Embryonic facial prominence (tissue), 1 donor: Measurements from ENCODE around the gene AMACR.
"Not testable (repeated sequence)": the region's sequence is repeated elsewhere in the genome, so short reads cannot be mapped to it uniquely, and the experiment has no call there.

Source experiments
- DNase-seq: peaks from one replicate; pipeline ENCODE4 v3.0.0-alpha.2; 2016; ENCODE audit errors: extremely low spot score

Gene AMACR

DNA sequence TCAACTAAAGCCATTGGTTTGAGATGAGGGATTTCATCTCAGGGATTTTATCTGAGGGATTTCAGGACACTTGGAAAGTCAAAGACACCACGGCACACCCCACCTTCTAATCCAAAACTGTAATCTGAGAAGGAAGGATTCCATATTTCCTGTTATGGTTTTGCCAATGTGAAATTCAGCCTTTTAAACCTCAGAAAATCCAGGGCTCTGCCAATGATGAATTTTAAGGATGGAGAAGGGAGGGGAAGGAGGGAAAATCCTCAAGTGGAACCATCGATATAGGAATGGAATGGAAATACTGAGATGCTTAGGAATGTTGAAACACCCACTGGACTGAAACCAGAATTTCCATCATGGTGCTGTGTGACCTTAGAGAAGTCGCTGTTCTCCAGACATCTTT lies 29.9 kb upstream of the AMACR start:
- DNase-seq = no peak

- no peak for DNase-seq
Observed at GRCh38 chr5:34035756-34036155, 27.9 kb upstream of the AMACR start.

DNA sequence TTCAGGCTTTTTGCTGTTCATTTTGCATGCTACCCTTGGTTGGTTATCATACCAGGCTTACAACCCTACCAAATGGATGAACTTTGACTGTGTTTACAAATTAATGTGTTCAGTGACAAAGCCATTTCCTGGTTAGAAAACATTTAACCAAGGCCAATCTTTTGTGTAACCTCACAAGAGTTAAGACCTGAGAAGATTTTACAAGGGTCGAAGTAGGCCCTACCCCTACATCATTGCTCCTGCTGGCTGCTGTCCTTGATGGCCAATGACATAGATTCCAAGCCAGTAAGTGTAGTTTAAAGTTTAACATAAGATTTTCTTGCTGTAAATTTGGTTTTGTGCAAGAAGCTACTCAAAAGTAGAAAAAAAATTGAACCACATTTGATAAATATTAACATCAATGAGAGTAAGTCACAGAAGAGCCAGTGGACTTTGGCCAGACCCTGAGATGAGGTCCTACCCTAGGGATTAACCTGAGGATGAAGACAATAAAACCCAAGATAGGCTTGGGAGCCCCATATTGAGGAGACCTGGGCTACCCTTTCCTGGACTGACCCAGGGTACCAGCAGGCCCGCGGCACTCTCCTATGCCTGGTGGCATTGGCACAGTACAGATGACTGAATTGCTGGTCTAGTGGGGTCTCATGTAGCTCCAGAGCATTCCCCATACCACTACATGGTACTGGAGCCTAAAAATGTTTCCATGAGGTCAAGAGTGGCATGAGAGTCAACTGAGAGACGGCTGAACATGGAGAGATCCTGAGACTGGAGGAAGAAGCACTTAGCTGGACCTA lies 26.9 kb upstream of the AMACR start:
- DNase-seq = no peak

- no peak for DNase-seq
Observed at GRCh38 chr5:34031966-34032365, 24.1 kb upstream of the AMACR start.

DNA sequence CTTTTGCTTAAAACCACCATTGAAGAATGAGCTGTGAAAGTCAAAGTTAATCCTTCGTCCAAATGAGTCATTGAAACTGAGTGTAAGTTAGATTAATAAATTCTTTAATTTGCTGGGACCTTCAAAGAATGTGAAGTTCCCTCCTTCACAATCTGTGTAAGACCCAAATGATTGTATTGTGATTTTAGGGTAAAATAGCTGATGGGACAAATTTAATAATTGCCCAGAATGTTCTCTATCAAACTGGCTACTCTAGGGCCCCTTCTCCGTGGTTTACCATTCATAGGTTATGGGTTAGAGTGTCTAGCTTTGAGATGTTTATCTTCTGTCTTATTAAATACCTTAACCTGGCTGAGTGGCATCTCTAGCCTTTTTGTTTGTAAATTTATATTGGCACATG lies 23.3 kb upstream of the AMACR start:
- DNase-seq = no peak

DNA sequence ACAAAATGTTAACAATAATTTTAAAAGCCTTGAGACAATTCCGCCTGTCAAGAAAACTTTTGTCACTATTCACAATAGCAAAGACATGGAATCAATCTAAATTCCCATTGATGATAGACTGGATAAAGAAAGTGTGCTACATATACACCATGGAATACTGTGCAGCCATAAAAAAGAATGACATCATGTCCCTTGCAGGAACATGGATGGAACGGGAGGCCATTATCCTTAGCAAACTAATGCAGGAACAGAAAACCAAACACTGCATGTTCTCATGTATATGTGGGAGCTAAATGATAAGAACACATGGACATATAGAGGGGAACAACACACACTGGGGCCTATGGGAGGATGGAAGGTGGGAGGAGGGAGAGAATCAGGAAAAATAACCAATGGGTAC lies 22.7 kb upstream of the AMACR start:
- not testable (repeated sequence) for DNase-seq

- DNase-seq = no peak
Observed at GRCh38 chr5:34030048-34030447, 22.2 kb upstream of the AMACR start.

- DNase-seq = no peak
Observed at GRCh38 chr5:34028349-34028748, 20.5 kb upstream of the AMACR start.

GRCh38 chr5:34026089-34026761 lies 18.4 kb upstream of the AMACR start:
- DNase-seq = no peak

GRCh38 chr5:34022121-34022705 lies 14.4 kb upstream of the AMACR start:
- no peak for DNase-seq

GRCh38 chr5:34021334-34021733 lies 13.5 kb upstream of the AMACR start:
- no peak for DNase-seq

- DNase-seq = no peak
Observed at GRCh38 chr5:34020726-34021125, 12.9 kb upstream of the AMACR start.

GRCh38 chr5:34017254-34017653 lies 9.4 kb upstream of the AMACR start:
- no peak for DNase-seq

DNA sequence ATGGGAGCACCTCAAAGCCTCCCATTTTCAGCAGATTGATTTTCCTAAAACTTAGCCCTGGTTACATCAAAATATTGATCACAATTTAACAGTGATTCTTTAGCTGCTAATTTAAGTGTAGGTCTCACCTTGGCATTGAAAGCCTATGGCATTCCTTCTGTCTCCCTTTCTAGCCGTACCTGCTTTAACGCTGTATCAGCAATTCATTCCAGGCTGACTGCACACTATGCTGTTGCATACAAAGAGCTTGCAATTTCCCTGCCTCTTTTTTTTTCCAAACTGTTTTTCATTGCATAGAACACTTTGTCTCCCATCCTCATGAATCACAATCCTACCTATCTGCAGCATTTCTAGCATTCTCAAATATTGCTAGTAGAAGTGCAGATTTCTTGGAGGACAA lies 8.9 kb upstream of the AMACR start:
- DNase-seq = no peak

GRCh38 chr5:34016222-34016621 lies 8.4 kb upstream of the AMACR start:
- no peak for DNase-seq

GRCh38 chr5:34015120-34015822 lies 7.4 kb upstream of the AMACR start:
- no peak for DNase-seq

- no peak for DNase-seq
Observed at GRCh38 chr5:34014626-34015025, 6.8 kb upstream of the AMACR start.

DNA sequence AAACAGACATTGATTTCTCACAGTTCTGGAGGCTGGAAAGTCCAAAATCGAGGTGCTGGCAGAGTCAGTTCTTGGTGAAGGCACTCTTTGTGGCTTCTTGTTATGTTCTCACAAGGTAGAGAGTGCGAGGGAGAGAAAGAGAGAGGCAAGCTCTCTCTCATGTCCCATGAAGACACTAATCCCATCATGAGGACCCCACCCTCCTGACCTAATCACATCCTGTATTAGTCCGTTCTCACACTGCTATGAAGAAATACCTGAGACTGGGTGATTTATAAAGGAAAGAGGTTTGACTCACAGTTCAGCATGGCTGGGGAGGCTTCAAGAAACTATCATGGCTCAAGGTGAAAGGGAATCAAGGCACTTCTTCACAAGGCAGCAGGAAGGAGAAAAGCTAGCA lies 5.7 kb upstream of the AMACR start:
- DNase-seq = no peak

GRCh38 chr5:34012791-34013190 lies 4.9 kb upstream of the AMACR start:
- DNase-seq = no peak

DNA sequence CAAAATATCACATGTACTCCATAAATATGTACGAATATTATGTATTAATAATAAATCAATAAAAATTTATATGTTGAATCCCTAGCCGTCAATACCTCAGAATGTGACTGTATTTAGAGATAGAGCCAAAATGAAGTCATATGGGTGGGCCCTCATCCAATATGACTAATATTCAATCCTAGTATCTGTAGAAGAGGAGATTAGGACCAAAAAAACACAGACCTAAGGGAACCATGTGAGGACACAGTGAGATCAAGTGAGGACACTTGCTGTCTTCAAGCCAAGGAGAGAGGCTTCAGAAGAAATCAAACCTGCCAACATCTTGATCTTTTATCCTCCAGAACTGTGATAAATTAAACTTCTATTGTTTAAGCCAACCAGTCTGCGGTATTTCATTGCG lies 3.7 kb upstream of the AMACR start:
- DNase-seq = no peak

DNA sequence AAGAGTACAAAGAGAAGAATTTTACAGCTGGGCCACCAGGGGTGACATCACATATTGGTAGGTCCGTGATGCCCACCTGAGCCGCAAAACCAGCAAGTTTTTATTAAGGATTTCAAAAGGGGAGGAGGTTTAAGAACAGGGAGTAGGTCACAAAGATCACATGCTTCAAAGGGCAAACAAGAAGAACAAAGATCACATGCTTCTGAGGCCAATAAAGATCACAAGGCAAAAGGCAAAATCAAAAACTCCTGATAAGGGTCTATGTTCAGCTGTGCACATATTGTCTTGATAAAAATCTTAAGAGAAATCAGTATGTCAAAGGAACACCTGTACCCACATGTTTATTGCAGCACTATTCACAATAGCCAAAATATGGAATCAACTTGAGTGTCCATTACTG lies 2.3 kb upstream of the AMACR start:
- DNase-seq = not testable (repeated sequence)

DNA sequence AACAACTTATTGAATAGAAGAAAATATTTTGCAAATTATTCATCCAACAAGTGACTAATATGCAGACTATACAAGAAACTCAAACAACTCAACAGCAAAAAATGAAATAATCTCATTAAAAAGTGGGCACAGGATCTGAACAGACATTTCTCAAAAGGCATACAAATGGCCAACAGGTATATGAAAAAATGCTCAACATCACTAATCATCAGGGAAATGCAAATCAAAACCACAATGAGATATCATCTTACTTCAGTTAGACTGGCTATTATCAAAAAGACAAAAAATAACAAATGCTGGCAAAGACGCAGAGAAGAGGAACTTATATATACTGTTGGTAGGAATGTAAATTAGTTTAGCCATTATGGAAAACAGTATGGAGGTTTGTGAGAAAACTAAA lies 1.8 kb upstream of the AMACR start:
- DNase-seq = no peak

DNA sequence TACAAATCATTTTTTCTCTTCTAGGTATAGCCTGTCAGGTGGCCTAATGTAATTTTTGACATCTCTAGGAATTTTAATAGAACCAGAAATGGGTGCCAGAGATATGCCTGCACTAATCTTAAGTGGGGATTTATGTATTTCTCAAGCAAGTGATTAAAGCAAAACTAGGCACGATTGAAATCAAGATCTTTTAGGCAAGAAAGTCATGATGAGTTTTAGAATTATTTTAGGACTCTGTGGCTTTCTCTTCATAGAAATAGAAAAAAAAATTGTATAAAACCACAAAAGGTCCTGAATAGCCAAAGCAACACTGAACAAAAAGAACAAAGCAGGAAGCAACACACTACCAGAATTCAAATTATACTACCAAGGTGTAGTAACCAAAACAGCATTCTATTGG lies 952 bp upstream of the AMACR start:
- no peak for DNase-seq
